GM21528 (cell line): Measurements from ENCODE around the gene RXRA.

Source experiments
- ATAC-seq: cut with Tn5 transposase; IDR thresholded peaks from one replicate; pipeline ENCODE4 v1.9.1; 2021; ENCODE audit warnings: mild to moderate bottlenecking, moderate library complexity; ENCODE audit not compliant: unreplicated experiment, low FRiP score

The RXRA gene

GRCh38 chr9:134333874-134334581, 7.8 kb downstream of the RXRA start:
- no peak for ATAC-seq

- no peak for ATAC-seq
Measured at GRCh38 chr9:134335061-134335460, 8.8 kb downstream of the RXRA start.

GRCh38 chr9:134335486-134336220, 9.4 kb downstream of the RXRA start:
- ATAC-seq, result no peak

- ATAC-seq, result no peak
Measured at GRCh38 chr9:134336228-134336627, 10.0 kb downstream of the RXRA start.

- no peak for ATAC-seq
Measured at GRCh38 chr9:134336924-134337323, 10.7 kb downstream of the RXRA start.

GRCh38 chr9:134337469-134337868, 11.2 kb downstream of the RXRA start:
- no peak for ATAC-seq

- ATAC-seq, result no peak
Measured at GRCh38 chr9:134338394-134339182, 12.3 kb downstream of the RXRA start.

GRCh38 chr9:134339183-134339806, 13.0 kb downstream of the RXRA start:
- ATAC-seq, result no peak

GRCh38 chr9:134340475-134341160, 14.4 kb downstream of the RXRA start:
- no peak for ATAC-seq

GRCh38 chr9:134341306-134341705, 15.1 kb downstream of the RXRA start:
- no peak for ATAC-seq

GRCh38 chr9:134341929-134342745, 15.9 kb downstream of the RXRA start:
- ATAC-seq, result no peak

- no peak for ATAC-seq
Measured at GRCh38 chr9:134342746-134343115, 16.5 kb downstream of the RXRA start.

- ATAC-seq, result no peak
Measured at GRCh38 chr9:134343637-134344036, 17.4 kb downstream of the RXRA start.

GRCh38 chr9:134344068-134344799, 18.0 kb downstream of the RXRA start:
- no peak for ATAC-seq

GRCh38 chr9:134344800-134345310, 18.6 kb downstream of the RXRA start:
- no peak for ATAC-seq

GRCh38 chr9:134345737-134346136, 19.5 kb downstream of the RXRA start:
- no peak for ATAC-seq

GRCh38 chr9:134346151-134346550, 19.9 kb downstream of the RXRA start:
- no peak for ATAC-seq

GRCh38 chr9:134346840-134347583, 20.8 kb downstream of the RXRA start:
- no peak for ATAC-seq
